NCI-H345 treated with DMSO at 0.1 percent for 48 hours (cell line): Measurements from ENCODE around the gene ISCA2.

ENCODE experiments used
- DNase-seq: peaks from one replicate; lab custom pipeline; 2025; ENCODE audit not compliant: unreplicated experiment; lab: John Stamatoyannopoulos, UW

ISCA2 gene

GRCh38 chr14:74507840-74508239 is 14.3 kb downstream of the ISCA2 start:
- DNase-seq = no peak

GRCh38 chr14:74508292-74508731 is 14.7 kb downstream of the ISCA2 start:
- no peak for DNase-seq

GRCh38 chr14:74508844-74509428 is 15.4 kb downstream of the ISCA2 start:
- DNase-seq = no peak

DNA sequence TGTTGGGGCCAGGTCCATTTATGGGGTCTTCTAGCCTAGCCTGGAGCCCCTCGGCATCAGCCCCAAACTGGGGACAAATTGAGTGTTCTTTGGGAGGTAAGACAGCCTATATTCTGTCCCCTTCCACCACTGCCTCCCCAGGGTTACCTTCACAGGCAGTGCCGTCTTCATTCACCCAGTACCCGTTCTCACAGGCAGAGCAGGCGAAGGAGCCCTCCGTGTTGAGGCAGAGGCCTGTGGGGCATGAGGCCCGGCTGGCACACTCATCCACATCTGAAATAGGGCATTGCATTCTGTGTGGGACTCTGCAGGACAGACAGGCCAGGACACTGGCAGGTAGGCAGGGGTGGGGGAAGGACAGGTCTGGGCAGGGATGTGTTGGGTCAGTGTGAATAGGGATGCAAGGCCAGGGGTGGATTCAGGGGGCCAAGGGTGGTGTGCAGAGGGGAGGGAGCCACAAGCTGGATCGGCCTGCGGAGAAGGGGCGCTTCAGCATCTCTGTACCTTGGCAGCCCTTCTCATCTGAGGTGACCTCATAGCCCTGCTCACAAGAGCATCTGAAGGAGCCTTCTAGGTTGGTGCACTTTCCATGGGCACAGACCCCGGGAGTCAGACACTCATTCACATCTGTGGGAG is 16.1 kb downstream of the ISCA2 start:
- no peak for DNase-seq

DNA sequence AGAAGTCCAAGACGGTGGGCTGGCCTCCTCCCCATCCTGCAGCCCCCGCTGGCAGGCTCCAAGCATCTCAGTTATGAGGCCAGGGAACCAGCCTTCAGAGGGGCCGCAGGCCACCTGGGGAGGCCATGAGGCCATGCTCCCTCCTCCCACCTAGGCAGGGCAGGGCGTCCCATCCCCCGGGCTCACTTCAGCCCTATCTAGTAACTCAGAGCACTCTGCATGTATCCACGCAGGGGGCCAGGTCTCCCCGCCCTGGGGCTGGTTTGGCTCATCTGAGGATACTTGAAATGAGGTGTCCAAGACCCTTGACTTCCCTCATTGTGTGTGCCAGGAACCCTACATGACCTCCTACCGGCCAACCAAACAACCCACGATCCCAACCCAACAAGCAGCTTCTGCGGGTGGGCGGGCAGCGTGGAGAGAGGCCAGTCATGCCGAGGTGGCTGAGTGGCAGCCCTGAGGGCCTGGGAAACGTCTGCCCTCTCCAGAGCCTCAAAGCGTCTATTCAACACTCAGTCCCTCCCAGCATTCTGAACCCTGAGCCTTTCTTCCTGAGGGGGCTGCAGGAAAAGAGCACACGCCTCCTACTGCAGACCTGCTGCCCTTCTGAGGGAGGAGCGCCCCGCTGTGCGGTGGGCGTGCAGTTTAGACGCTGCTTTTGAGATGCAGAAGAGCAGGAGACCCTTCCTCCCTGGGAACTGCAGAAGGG is 16.8 kb downstream of the ISCA2 start:
- no peak for DNase-seq

- DNase-seq = no peak
Observed at GRCh38 chr14:74510959-74511409, 17.4 kb downstream of the ISCA2 start.

DNA sequence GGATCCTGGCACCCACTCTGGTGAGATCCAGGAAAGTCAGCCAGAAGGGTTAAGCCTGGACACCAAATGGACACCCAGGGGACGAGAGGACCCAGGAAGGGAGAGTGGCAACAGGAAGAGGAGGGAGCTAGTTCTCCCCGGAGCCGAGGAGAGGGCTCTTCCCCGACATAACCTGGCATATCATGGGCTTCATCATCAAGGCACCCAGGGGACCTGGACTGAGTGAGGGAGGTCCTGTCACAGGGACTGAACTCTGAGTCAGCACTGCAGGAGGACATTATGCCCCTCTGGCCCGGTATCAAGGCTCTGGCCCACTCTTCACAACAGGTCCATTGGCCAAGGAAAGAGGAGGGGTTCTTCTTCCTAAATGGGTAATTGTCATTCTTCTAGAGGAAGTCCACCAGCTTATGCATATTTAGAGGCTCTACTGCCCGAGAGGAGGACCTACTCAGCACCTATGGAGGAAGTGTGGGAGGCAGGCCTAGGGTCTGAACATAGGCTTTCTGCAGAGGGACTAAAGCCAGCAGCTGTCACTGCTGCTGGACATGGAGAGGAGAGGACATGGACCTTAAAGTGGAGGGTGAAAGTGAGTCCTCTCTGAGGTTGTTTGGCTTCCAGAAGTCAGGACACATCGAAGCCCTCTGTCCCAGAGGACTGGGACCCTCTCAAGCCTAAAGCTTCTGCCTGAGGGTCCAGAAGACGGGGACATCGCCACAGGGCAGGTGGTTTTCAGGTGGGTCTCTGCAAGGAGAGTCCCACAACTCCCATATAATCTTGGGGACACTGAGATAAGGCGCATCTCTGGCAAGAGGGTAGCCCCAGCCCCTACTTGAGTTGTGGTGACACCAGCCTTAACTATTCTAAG is 18.6 kb downstream of the ISCA2 start:
- DNase-seq = no peak

GRCh38 chr14:74514471-74514941 is 20.9 kb downstream of the ISCA2 start:
- no peak for DNase-seq

DNA sequence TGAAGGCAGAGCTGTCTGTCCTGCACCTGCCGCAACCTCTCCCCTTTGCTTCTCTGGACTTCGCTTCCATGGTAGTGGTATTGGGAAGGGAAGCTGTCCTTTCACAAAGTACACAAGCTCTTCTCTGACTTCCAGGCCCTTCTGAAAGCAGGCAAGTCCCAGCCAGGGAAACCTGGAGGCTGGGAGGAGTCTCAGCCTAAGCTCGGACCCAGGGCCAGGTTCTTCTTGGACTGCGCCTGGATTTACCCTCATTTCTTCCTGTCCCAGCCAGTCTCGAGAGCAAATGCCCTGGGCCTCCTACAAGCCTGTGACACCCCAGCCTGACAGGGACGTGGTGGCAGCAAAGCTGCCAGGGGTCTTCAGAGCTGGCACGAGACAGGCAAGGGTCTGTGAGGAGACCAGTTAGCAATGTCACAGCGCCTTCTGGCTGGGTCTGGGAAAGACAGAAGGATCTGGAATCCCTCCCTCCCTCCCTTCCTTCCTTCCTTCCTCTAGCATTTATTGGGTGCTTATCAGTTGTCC is 22.4 kb downstream of the ISCA2 start:
- DNase-seq = no peak

DNA sequence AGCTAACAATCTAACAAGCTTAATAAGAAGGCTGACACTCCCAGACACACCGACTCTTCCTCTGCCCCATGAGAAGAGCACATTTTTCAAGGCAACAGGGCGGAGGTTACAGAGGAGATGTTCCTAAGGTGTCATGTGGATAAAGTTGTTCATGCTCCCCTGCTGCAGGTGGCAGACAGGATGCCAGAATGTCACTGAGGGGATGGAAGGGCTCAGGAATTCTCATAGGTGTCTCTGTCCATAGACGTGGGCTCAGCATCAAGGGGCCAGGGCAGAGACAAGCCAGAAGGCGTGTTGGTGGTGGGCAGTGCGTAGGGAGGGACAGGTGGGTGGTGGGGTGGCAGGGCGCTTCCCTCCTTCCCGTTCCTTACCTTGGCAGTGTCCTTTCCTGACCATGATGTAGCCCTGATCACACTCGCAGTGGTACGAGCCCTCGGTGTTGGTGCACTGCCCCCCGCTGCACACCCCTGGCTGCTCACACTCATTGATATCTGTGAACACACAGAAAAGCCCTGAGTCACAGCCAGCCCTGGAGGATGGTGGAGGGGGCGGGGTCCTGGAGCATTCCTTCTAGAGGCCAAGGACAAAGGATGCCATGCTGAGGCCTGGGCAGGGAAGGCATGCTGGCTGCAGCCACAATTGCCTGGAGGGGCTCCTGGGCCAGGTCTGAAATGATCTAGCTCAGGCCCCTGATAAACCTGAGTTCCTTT is 23.0 kb downstream of the ISCA2 start:
- DNase-seq = no peak

DNA sequence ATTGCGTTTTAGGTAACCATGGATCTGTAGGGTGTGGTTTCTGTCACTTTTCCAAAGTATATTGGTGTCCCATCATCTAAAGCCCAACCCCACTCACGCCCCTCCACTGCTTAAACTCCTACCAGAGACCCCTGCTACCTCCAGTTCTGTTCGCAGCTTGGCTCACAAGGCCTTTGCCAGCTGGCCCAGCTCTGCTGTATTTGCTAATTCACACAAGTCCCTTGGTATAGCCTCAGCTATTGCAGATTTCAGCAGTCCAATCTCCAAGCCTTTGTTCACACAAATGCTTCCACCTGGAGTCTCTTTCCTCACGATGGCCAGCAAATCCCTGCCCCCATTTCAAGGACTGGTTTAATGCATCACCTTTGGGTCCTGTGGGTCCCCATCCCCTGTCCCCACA is 24.2 kb downstream of the ISCA2 start:
- DNase-seq = no peak

- no peak for DNase-seq
Observed at GRCh38 chr14:74518221-74518620, 24.7 kb downstream of the ISCA2 start.

DNA sequence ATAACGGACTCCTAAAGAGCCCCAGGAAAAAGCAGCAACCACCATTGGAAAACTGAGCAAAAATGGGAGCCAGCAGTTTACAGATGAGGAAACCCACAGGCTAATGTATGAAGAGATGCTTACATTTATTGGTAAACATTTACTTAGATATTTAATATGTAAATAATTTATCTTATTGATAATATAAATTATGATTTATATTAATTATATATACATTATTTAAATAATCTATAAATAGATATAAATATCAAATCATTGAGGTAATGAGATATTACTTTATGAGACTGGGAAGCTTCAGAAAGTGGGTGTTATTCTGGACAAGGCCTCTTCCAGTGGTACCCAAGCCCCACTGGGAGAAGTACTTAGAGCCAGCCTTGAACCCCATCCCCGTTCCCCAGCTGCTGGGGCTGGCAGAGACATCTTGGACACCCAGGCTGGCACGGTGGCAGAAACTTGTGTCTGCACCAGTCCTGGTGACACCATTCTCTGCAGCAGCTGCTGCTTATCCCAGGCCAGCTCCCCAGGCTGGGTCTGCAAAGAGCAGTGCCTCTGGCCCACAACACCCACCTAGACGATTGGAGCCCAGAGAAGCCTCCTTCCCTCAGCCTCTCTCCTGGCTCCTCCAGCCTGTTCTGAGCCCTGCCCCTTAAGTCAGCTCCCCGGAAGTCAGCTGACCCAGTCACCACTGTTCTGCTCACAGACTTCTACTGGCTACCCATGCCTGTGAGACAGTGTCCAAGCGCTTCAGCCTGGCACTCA is 25.9 kb downstream of the ISCA2 start:
- no peak for DNase-seq

DNA sequence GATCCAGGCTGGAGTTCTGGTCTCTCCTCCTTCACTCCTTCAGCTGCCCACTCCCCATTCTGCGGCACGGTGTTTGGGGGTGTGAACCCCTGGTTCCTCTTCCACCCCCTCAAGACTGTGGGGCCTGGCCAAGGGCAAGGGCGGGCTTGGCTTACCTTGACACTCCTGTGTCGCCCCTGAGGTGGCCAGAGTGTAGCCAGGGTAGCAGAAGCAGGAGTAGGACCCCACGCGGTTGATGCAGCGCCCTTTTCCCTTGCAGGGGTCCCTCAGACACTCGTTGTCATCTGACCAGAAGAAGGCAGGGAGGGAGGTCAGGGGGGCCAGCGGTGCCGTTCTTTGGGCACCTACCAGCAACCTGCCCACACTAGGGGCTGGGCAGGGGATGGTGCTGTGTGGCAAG is 28.2 kb downstream of the ISCA2 start:
- no peak for DNase-seq

DNA sequence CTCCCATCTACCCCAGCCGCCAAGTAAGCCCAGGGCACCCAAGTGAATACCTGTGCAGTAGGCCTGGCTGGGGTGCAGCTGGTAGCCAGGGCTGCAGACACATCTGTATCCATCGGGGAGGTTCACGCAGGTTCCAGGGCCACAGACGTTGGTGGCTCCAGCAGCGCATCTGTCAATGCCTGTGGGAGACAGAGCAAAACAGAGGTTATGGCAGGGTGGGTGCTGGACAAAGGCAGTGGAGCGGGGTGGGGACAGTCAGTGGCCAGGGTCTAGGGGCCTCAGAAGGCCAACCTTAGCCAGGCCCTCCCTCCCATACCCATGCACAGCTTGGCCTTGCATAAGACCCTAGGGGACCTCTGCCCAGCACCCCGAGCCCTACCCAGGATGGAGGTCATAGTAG is 29.2 kb downstream of the ISCA2 start:
- no peak for DNase-seq

- no peak for DNase-seq
Observed at GRCh38 chr14:74524076-74524811, 30.7 kb downstream of the ISCA2 start.

DNA sequence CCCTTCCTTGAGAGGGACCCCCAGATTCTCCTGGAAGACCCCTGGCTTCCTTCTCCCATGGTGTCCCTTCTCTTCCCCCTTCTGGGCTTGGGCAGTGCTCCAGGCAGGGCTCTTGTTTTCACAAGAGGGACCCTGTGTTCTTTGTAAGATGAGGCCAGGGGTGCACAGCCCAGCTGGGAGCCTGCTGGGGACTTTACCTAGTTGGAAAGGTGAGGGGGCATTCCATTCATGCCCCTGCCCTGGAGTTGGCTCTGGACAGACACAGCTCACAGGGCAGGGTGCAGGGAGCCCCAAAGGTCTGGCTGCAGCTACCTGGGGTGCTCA is 31.2 kb downstream of the ISCA2 start:
- no peak for DNase-seq

DNA sequence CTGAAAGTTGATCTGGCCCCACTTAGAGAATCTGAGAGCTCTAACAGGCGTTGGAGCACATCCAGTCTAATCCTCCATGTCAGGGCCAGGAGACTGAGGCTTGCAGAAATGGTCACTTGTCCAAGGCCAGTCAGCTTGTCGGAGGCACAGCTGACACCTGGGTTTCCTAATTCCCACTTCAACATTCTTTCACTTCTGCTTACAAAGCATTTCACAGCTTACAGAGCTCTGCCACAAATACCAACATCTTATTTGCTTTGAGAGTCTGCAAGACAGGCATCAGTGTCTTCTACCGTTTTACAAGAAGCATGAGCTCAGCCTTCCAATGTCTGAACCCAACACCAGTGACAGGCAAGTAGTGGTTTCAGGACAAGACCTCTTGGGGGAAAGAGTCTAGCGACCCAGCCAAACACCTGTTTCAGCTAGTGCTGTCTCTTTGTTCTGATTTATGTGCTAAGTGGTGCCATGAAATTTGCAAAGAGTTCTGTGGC is 31.8 kb downstream of the ISCA2 start:
- DNase-seq = no peak
